ENCODE data around the gene SLC36A2.

The SLC36A2 gene

GRCh38 chr5:151281001-151281639 lies 66.2 kb downstream of the SLC36A2 start:
- DNase-seq = no peak

GRCh38 chr5:151280443-151280842 lies 66.9 kb downstream of the SLC36A2 start:
- no peak for DNase-seq

- DNase-seq = no peak
These were observed 68.5 kb downstream of the SLC36A2 start for GRCh38 chr5:151278845-151279244.

- DNase-seq = no peak
These were observed 71.6 kb downstream of the SLC36A2 start for GRCh38 chr5:151275803-151276202.

- no peak for DNase-seq
These were observed 72.7 kb downstream of the SLC36A2 start for GRCh38 chr5:151274666-151275065.

GRCh38 chr5:151271336-151271735 lies 76.0 kb downstream of the SLC36A2 start:
- no peak for DNase-seq

GRCh38 chr5:151270599-151270998 lies 76.8 kb downstream of the SLC36A2 start:
- DNase-seq = no peak

GRCh38 chr5:151267491-151268260 lies 79.7 kb downstream of the SLC36A2 start:
- DNase-seq = no peak
